HL-60 (cell line): ENCODE results near the gene LRRC8C.

Experiments used
- POLR2AphosphoS5 ChIP-seq: IDR thresholded peaks from 2 replicates; pipeline ENCODE4 v1.6.1; 2012; ENCODE audit warnings: low read depth
- REST ChIP-seq: IDR thresholded peaks from 2 replicates; pipeline ENCODE4 v1.6.1; 2012; ENCODE audit warnings: low read depth; ENCODE audit not compliant: insufficient replicate concordance

- TF ChIP-seq REST (no peak), POLR2AphosphoS5 (no peak)
These were observed 92.7 kb downstream of the LRRC8C start for GRCh38 chr1:89725631-89726030.
